WTC11 (cell line): ENCODE results near the gene RSL1D1. TPM values are rescaled to one million over a fixed set of nuclear protein-coding genes. Genes with fewer than 3 reads are reported as not detected.

Experiments
- ATAC-seq: fragments of 200-7000 bp; cut with Tn5 transposase; 2 replicates; pipeline ENCODE4 v1.10.0; 2021; ENCODE audit warnings: mild to moderate bottlenecking, moderate library complexity
- CTCF ChIA-PET: fragments of 300-600 bp; sonication (Branson Sonifier 250); formaldehyde crosslinking; loops from one replicate; lab custom pipeline; 2021; ENCODE audit warnings: antibody characterized with exemption; lab: Charles Lee
- POLR2A ChIA-PET: fragments of 350-600 bp; sonication (Branson Sonifier 250); formaldehyde crosslinking; loops from one replicate; lab custom pipeline; 2021; ENCODE audit warnings: antibody characterized with exemption; lab: Charles Lee
- DNase-seq: peaks from one replicate; pipeline ENCODE4 v3.0.0; 2021; ENCODE audit warnings: low spot score
- H3K27ac Mint-ChIP-seq: 2 replicates; pipeline ENCODE4 v1.8.0; 2021; ENCODE audit warnings: mixed read lengths
- H3K27me3 Mint-ChIP-seq: 2 replicates; pipeline ENCODE4 v1.8.0; 2021; ENCODE audit warnings: low read depth, mild to moderate bottlenecking, moderate library complexity, mixed read lengths
- H3K36me3 Mint-ChIP-seq: 2 replicates; pipeline ENCODE4 v1.8.0; 2021; ENCODE audit warnings: mixed read lengths
- H3K4me1 Mint-ChIP-seq: 2 replicates; pipeline ENCODE4 v1.8.0; 2022; ENCODE audit warnings: mixed read lengths
- H3K4me3 Mint-ChIP-seq: 2 replicates; pipeline ENCODE4 v1.8.0; 2021; ENCODE audit warnings: mild to moderate bottlenecking, moderate library complexity, mixed read lengths
- H3K9me3 Mint-ChIP-seq: 2 replicates; pipeline ENCODE4 v1.8.0; 2021; ENCODE audit warnings: mixed read lengths
- AFF4 ChIP-seq: sonication (generic); formaldehyde crosslinking; IDR thresholded peaks from 2 replicates; pipeline ENCODE4 v1.8.1; 2023; ENCODE audit warnings: mild to moderate bottlenecking, missing genetic modification reagents, borderline replicate concordance
- E2F1 ChIP-seq: sonication (generic); formaldehyde crosslinking; IDR thresholded peaks from 2 replicates; pipeline ENCODE4 v1.8.0; 2022; ENCODE audit warnings: mild to moderate bottlenecking, missing genetic modification reagents
- EMX1 ChIP-seq: fragments of 250-450 bp; sonication (Bioruptor Pico); IDR thresholded peaks from 2 replicates; pipeline ENCODE4 v1.8.0; 2021; ENCODE audit warnings: mild to moderate bottlenecking
- ESRRA ChIP-seq: sonication (generic); formaldehyde crosslinking; IDR thresholded peaks from 2 replicates; pipeline ENCODE4 v1.8.1; 2022; ENCODE audit warnings: mild to moderate bottlenecking, missing genetic modification reagents, borderline replicate concordance
- GTF2I ChIP-seq: fragments of 250-450 bp; sonication (Bioruptor Pico); conservative IDR thresholded peaks from 2 replicates; pipeline ENCODE4 v1.4.0; 2021; ENCODE audit warnings: mild to moderate bottlenecking
- IRF1 ChIP-seq: sonication (generic); formaldehyde crosslinking; IDR thresholded peaks from 2 replicates; pipeline ENCODE4 v1.8.0; 2023; ENCODE audit warnings: missing genetic modification reagents
- JAZF1 ChIP-seq: fragments of 250-450 bp; sonication (Bioruptor Pico); IDR thresholded peaks from 2 replicates; pipeline ENCODE4 v1.9.0; 2021; ENCODE audit warnings: moderate library complexity, mild to moderate bottlenecking, inconsistent platforms
- JUN ChIP-seq: sonication (generic); formaldehyde crosslinking; IDR thresholded peaks from 2 replicates; pipeline ENCODE4 v1.8.0; 2023; ENCODE audit warnings: mild to moderate bottlenecking, missing genetic modification reagents
- KAT7 ChIP-seq: sonication (generic); formaldehyde crosslinking; IDR thresholded peaks from 2 replicates; pipeline ENCODE4 v1.8.1; 2023; ENCODE audit warnings: missing genetic modification reagents, mild to moderate bottlenecking, borderline replicate concordance
- MAX ChIP-seq: sonication (generic); formaldehyde crosslinking; IDR thresholded peaks from 2 replicates; pipeline ENCODE4 v1.8.0; 2022; ENCODE audit warnings: mild to moderate bottlenecking, missing genetic modification reagents
- OVOL2 ChIP-seq: fragments of 250-450 bp; sonication (Bioruptor Pico); IDR thresholded peaks from 2 replicates; pipeline ENCODE4 v1.9.0; 2021; ENCODE audit warnings: mild to moderate bottlenecking, borderline replicate concordance
- RELA ChIP-seq: sonication (generic); formaldehyde crosslinking; IDR thresholded peaks from 2 replicates; pipeline ENCODE4 v1.8.1; 2022; ENCODE audit warnings: missing genetic modification reagents, mild to moderate bottlenecking, borderline replicate concordance
- RORB ChIP-seq: fragments of 250-450 bp; sonication (Bioruptor Pico); IDR thresholded peaks from 2 replicates; pipeline ENCODE4 v1.9.0; 2021; ENCODE audit warnings: mild to moderate bottlenecking
- SMAD3 ChIP-seq: sonication (generic); formaldehyde crosslinking; IDR thresholded peaks from 2 replicates; pipeline ENCODE4 v1.8.0; 2022; ENCODE audit warnings: missing genetic modification reagents, mild to moderate bottlenecking, borderline replicate concordance
- ZNF121 ChIP-seq: sonication (generic); formaldehyde crosslinking; IDR thresholded peaks from 2 replicates; pipeline ENCODE4 v1.8.0; 2023; ENCODE audit warnings: missing genetic modification reagents
- total RNA-seq: library from RNA; stranded (reverse); gene quantifications from 3 replicates; pipeline ENCODE4 v1.2.3, GENCODE V29; 2021
- TF ChIP-seq, protein P1 (sequence below): sonication (generic); formaldehyde crosslinking; IDR thresholded peaks from 2 replicates; pipeline ENCODE4 v1.8.1; 2023; ENCODE audit warnings: mild to moderate bottlenecking, missing genetic modification reagents, moderate library complexity
- TF ChIP-seq, protein P2 (sequence below): fragments of 250-450 bp; sonication (Bioruptor Pico); IDR thresholded peaks from 2 replicates; pipeline ENCODE4 v1.9.0; 2021; ENCODE audit warnings: moderate library complexity, mild to moderate bottlenecking, inconsistent platforms, borderline replicate concordance
- TF ChIP-seq, protein P3 (sequence below): fragments of 200-600 bp; IDR thresholded peaks from 2 replicates; pipeline ENCODE4 v1.8.0; 2022; ENCODE audit warnings: antibody characterized with exemption
- TF ChIP-seq, protein P4 (sequence below): fragments of 250-450 bp; sonication (Bioruptor Pico); IDR thresholded peaks from 2 replicates; pipeline ENCODE4 v1.9.0; 2021; ENCODE audit warnings: mild to moderate bottlenecking

The RSL1D1 gene
- total RNA-seq, 1 experiment from 2014 or later, result 227 TPM

DNA sequence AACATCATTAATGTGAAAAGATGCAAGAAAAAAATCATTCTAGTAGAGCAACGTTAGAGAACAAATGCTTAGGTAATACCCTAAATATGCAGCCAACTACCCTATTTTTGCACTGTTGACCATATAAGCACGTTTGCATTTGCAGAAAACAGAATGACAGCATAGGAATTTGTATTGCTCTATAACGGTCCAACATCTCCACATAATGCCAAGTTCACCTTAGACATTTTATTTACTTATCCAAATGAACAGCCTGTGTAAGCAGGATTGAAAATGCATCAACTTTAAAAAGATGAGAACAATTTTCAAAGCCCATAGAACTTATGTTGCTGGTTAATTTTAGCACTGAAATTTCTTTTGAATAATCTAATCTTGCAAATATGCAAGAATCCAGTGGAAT is 19.1 kb upstream of the RSL1D1 start:
- peaks cover 20% of the 10 kb centered on the region for H3K36me3 Mint-ChIP-seq
- H3K27me3 Mint-ChIP-seq, result no peaks in the 10 kb centered on the region; the same call in 1 of the 2 replicates
- H3K4me1 Mint-ChIP-seq, result peaks cover 4% of the 10 kb centered on the region
- H3K4me3 Mint-ChIP-seq, result no peak overlapping the region
- H3K9me3 Mint-ChIP-seq, result no peaks in the 10 kb centered on the region
- no peak overlapping the region for H3K27ac Mint-ChIP-seq
- POLR2A ChIA-PET, result no interaction called here
- TF ChIP-seq RORB (CRISPR knock-in tag) (no peak), EMX1 (CRISPR knock-in tag) (no peak)
- TF ChIP-seq, protein P1, sequence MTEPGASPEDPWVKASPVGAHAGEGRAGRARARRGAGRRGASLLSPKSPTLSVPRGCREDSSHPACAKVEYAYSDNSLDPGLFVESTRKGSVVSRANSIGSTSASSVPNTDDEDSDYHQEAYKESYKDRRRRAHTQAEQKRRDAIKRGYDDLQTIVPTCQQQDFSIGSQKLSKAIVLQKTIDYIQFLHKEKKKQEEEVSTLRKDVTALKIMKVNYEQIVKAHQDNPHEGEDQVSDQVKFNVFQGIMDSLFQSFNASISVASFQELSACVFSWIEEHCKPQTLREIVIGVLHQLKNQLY (CRISPR knock-in tag), result no peak
- TF ChIP-seq, all 79 proteins: peak for 0
- CTCF ChIA-PET, result no interaction called here
- DNase-seq (no peak), ATAC-seq (no peak)

GRCh38 chr16:11869353-11870228 is 18.2 kb upstream of the RSL1D1 start:
- H3K9me3 Mint-ChIP-seq, result no peaks in the 10 kb centered on the region
- ChIA-PET CTCF (no interaction called here), POLR2A (no interaction called here)
- no peaks in the 10 kb centered on the region; the same call in 1 of the 2 replicates for H3K27me3 Mint-ChIP-seq
- DNase-seq (no peak), ATAC-seq (no peak)
- H3K4me1 Mint-ChIP-seq, result peaks cover 4% of the 10 kb centered on the region
- no peak overlapping the region for H3K4me3 Mint-ChIP-seq
- peaks cover 12% of the 10 kb centered on the region for H3K36me3 Mint-ChIP-seq
- TF ChIP-seq KAT7, result no peak
- TF ChIP-seq JUN (CRISPR knock-in tag), result no peak
- TF ChIP-seq, protein P2, sequence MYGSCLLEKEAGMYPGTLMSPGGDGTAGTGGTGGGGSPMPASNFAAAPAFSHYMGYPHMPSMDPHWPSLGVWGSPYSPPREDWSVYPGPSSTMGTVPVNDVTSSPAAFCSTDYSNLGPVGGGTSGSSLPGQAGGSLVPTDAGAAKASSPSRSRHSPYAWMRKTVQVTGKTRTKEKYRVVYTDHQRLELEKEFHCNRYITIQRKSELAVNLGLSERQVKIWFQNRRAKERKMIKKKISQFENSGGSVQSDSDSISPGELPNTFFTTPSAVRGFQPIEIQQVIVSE (CRISPR knock-in tag), result no peak
- no peak overlapping the region for H3K27ac Mint-ChIP-seq

GRCh38 chr16:11868412-11868980 is 17.2 kb upstream of the RSL1D1 start:
- ChIA-PET POLR2A (no interaction called here), CTCF (interaction anchor here (1.0 kb wide), 1 partner anchor 199 kb away, joined by 3 read pairs; no protein-coding TSS in a partner anchor)
- DNase-seq (no peak), ATAC-seq (no peak)
- Mint-ChIP-seq H3K9me3 (no peaks in the 10 kb centered on the region), H3K27me3 (no peaks in the 10 kb centered on the region; the same call in 1 of the 2 replicates), H3K4me3 (no peak overlapping the region), H3K4me1 (peaks cover 4% of the 10 kb centered on the region), H3K36me3 (peaks cover 6% of the 10 kb centered on the region), H3K27ac (peak overlapping the region; percentile 53)
- TF ChIP-seq, protein P3, sequence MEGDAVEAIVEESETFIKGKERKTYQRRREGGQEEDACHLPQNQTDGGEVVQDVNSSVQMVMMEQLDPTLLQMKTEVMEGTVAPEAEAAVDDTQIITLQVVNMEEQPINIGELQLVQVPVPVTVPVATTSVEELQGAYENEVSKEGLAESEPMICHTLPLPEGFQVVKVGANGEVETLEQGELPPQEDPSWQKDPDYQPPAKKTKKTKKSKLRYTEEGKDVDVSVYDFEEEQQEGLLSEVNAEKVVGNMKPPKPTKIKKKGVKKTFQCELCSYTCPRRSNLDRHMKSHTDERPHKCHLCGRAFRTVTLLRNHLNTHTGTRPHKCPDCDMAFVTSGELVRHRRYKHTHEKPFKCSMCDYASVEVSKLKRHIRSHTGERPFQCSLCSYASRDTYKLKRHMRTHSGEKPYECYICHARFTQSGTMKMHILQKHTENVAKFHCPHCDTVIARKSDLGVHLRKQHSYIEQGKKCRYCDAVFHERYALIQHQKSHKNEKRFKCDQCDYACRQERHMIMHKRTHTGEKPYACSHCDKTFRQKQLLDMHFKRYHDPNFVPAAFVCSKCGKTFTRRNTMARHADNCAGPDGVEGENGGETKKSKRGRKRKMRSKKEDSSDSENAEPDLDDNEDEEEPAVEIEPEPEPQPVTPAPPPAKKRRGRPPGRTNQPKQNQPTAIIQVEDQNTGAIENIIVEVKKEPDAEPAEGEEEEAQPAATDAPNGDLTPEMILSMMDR, result no peak
- no peak for TF ChIP-seq AFF4 (CRISPR knock-in tag)
- no peak for TF ChIP-seq E2F1 (CRISPR knock-in tag)
- no peak for TF ChIP-seq ZNF121 (CRISPR knock-in tag)
- no peak for TF ChIP-seq OVOL2 (CRISPR knock-in tag)
- TF ChIP-seq, protein P2 (CRISPR knock-in tag), result no peak
- TF ChIP-seq MAX (CRISPR knock-in tag), result no peak
- TF ChIP-seq, protein P4, sequence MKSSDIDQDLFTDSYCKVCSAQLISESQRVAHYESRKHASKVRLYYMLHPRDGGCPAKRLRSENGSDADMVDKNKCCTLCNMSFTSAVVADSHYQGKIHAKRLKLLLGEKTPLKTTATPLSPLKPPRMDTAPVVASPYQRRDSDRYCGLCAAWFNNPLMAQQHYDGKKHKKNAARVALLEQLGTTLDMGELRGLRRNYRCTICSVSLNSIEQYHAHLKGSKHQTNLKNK (CRISPR knock-in tag), result no peak
- no peak for TF ChIP-seq GTF2I
- no peak for TF ChIP-seq JAZF1 (CRISPR knock-in tag)
- no peak for TF ChIP-seq SMAD3
- TF ChIP-seq RELA, result no peak
- no peak for TF ChIP-seq ESRRA (CRISPR knock-in tag)
- TF ChIP-seq IRF1 (CRISPR knock-in tag), result no peak
